HepG2 (cell line): ENCODE measurements around the gene KLRF2. TPM values are rescaled to one million over a fixed set of nuclear protein-coding genes. Genes with fewer than 3 reads are reported as not detected.
A peak's percentile ranks its signal among the peaks of the same experiment; 100 is the strongest.
"Not testable (repeated sequence)": the region's sequence is repeated elsewhere in the genome, so short reads cannot be mapped to it uniquely, and the experiment has no call there.

Source experiments
- ATAC-seq: fragments of 200-7000 bp; cut with Tn5 transposase; 3 replicates; pipeline ENCODE4 v1.9.1; 2020; ENCODE audit warnings: mild to moderate bottlenecking, moderate library complexity
- BruUV-seq: library from RNA; stranded (reverse); fragments of 400-500 nt; replicated peaks from 2 replicates; lab custom pipeline; 2021; lab: Mats Ljungman, UMichigan
- CTCF ChIA-PET: fragments of 300-600 bp; formaldehyde crosslinking; extraction: SDS; loops from one replicate; lab custom pipeline; 2021; ENCODE audit warnings: low total read pairs, inconsistent platforms, low intra/inter-chr PET ratio; lab: Yijun Ruan, JAX
- POLR2A ChIA-PET: fragments of 350-600 bp; sonication (Branson Sonifier 250); formaldehyde crosslinking; loops from one replicate; lab custom pipeline; 2020; ENCODE audit warnings: antibody characterized with exemption, inconsistent platforms; lab: Yijun Ruan, JAX
- DNase-seq: peaks from one replicate; pipeline ENCODE4 v3.0.0-alpha.2; 2015; ENCODE audit warnings: low spot score
- FAIRE-seq: peaks from 3 replicates; lab custom pipeline; 2011; peaks lifted over from hg19 to GRCh38; lab: Jason Lieb, UNC
- H2AFZ ChIP-seq: one replicate; pipeline ENCODE4 v1.6.1; 2011; ENCODE audit warnings: low read length, inconsistent platforms
- H3K27ac ChIP-seq: fragments of 300-600 bp; 3 replicates; pipeline ENCODE4 v1.8.0; 2011; ENCODE audit warnings: mixed run types, mild to moderate bottlenecking, mixed read lengths, low read length, inconsistent platforms; ENCODE audit not compliant: insufficient read depth; ENCODE audit errors: extremely low read length
- H3K27me3 ChIP-seq, 2 experiments: fragments of 200-600 bp in 1 of 2; 2 replicates in 1 of 2; 3 replicates in 1 of 2; pipeline versions ENCODE4 v1.6.0 to v1.8.0; 2011; ENCODE audit warnings: low read length in 2 of 2, mild to moderate bottlenecking in 2 of 2, moderate library complexity in 2 of 2, inconsistent platforms in 1 of 2; ENCODE audit not compliant: insufficient read depth in 2 of 2, control insufficient read depth in 1 of 2
- H3K36me3 ChIP-seq, 2 experiments: fragments of 200-600 bp in 1 of 2; replicated peaks in 1 of 2; 2 replicates in 1 of 2; 3 replicates in 1 of 2; pipeline versions ENCODE4 v1.5.1 to v1.8.0; 2011; ENCODE audit warnings: low read length in 2 of 2, inconsistent platforms in 1 of 2; ENCODE audit not compliant: insufficient read depth in 2 of 2, control insufficient read depth in 1 of 2
- H3K4me1 ChIP-seq: 2 replicates; pipeline ENCODE4 v1.5.1; 2012; ENCODE audit warnings: low read length, inconsistent platforms; ENCODE audit not compliant: insufficient read depth
- H3K4me2 ChIP-seq: 2 replicates; pipeline ENCODE4 v1.6.0; 2011; ENCODE audit warnings: low read depth, low read length, inconsistent platforms
- H3K4me3 ChIP-seq, 3 experiments: fragments of 200-600 bp in 1 of 3; sonication (generic), shearing (Covaris generic) in 1 of 3; replicated peaks in 1 of 3; 2 replicates each; pipeline ENCODE4 v1.5.1; 2011 to 2016; ENCODE audit warnings: low read length in 3 of 3, inconsistent platforms in 2 of 3, low read depth in 2 of 3, mild to moderate bottlenecking in 2 of 3, control low read depth in 1 of 3, mixed read lengths in 1 of 3; ENCODE audit not compliant: insufficient read depth in 1 of 3
- H3K79me2 ChIP-seq: one replicate; pipeline ENCODE4 v1.6.1; 2011; ENCODE audit warnings: low read length, inconsistent platforms; ENCODE audit not compliant: insufficient read depth
- H3K9ac ChIP-seq: 2 replicates; pipeline ENCODE4 v1.6.0; 2011; ENCODE audit warnings: mild to moderate bottlenecking, low read depth, low read length, inconsistent platforms; ENCODE audit not compliant: insufficient read depth
- H3K9me3 ChIP-seq: 2 replicates; pipeline ENCODE4 v1.5.1; 2012; ENCODE audit warnings: mild to moderate bottlenecking, low read length
- H4K20me1 ChIP-seq: 2 replicates; pipeline ENCODE4 v1.6.0; 2011; ENCODE audit warnings: inconsistent platforms, mild to moderate bottlenecking, low read length, moderate library complexity; ENCODE audit not compliant: insufficient read depth
- MIER2 ChIP-seq: IDR thresholded peaks from 2 replicates; pipeline ENCODE4 v1.6.1; 2016; ENCODE audit warnings: missing biosample characterization, missing genetic modification reagents
- YEATS4 ChIP-seq: sonication (generic); formaldehyde crosslinking; IDR thresholded peaks from 2 replicates; pipeline ENCODE4 v1.4.0; 2020; ENCODE audit warnings: missing genetic modification reagents, borderline replicate concordance
- ZSCAN31 ChIP-seq: sonication (generic); formaldehyde crosslinking; IDR thresholded peaks from 2 replicates; pipeline ENCODE4 v1.5.0; 2020; ENCODE audit warnings: low read depth, mild to moderate bottlenecking, missing genetic modification reagents
- WGBS: methylation state at CpG from one replicate; pipeline ENCODE4 v1.1.6; 2017; ENCODE audit warnings: low lambda C conversion rate; 5-methylcytosine and 5-hydroxymethylcytosine counted together
- in situ Hi-C: cut with HindIII; loops from 2 replicates; pipeline ENCODE4 v1.10.0; 2017; ENCODE audit warnings: low pct_unique_long_range_greater_than_20kb; ENCODE audit not compliant: extremely low pct_ligation_motif_present
- intact Hi-C: fragments of 100-400 bp; cut with micrococcal nuclease; formaldehyde crosslinking; loops from one replicate; pipeline ENCODE4 v1.10.0; 2022; ENCODE audit not compliant: unreplicated experiment
- polyA plus RNA-seq, 8 experiments: library from polyadenylated mRNA; depleted of rRNA in 3 of 8; stranded (reverse) in 7 of 8; unstranded in 1 of 8; fragments of >200 nt; fragmentation: Illumina TruSeq in 4 of 8; extraction: Trizol in 4 of 8; gene quantifications; 2 replicates each; pipeline versions ENCODE4 v1.2.1 to v1.2.3, GENCODE V29; 2011 to 2016; ENCODE audit warnings: low read depth in 4 of 8, missing spikeins in 1 of 8, mixed read lengths in 1 of 8; ENCODE audit not compliant: insufficient read depth in 1 of 8
- total RNA-seq, 5 experiments: library from RNA; depleted of rRNA; stranded (reverse); fragments of >200 nt; fragmentation: Illumina TruSeq; extraction: Trizol; gene quantifications; 2 replicates each; pipeline ENCODE4 v1.2.3, GENCODE V29; 2016; ENCODE audit warnings: low read depth in 1 of 5

KLRF2 gene
- total and polyA plus RNA-seq, 2 of the 13 experiments (the other 11 are each of a cell fraction or from before 2014, with no cell fraction given), result not detected

DNA sequence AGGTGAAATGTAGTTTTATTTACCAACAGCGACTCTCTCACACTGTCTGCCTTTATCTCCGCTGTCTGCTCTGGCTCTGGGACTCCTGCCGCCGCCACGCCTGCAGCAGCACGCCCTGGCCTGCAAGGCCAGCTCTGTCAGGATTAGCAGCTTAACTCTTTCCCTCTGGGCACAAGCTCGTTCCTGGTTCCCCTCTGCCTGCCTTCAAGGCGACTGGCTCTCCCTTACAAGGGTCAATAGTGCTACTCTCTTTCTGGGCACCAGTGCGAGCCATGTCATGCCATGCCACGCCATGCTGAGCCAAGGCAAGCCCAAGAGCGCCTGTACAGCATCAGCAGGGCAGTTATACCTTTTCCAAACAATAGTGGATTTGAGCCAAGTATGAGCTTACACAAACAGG is 8.5 kb upstream of the KLRF2 start:
- Histone ChIP-seq H3K4me3 (no peak overlapping the region), H3K79me2 (no peaks in the 10 kb centered on the region), H3K4me2 (no peak overlapping the region), H3K27me3 (no peaks in the 10 kb centered on the region), H3K9me3 (no peaks in the 10 kb centered on the region), H3K9ac (no peak overlapping the region), H3K36me3 (no peaks in the 10 kb centered on the region), H4K20me1 (no peaks in the 10 kb centered on the region), H3K4me1 (peaks cover 6% of the 10 kb centered on the region; the same call in 1 of the 2 replicates), H2AFZ (no peak overlapping the region), H3K27ac (no peak overlapping the region)
- no peak for FAIRE-seq
- ATAC-seq, result no peak
- WGBS, result 44% methylated on average over 11 of the region's 11 CpGs
- TF ChIP-seq ZSCAN31 (peak; percentile 32; the same call in 1 of the 2 replicates), MIER2 (CRISPR knock-in tag) (no peak), YEATS4 (CRISPR knock-in tag) (no peak)
- DNase-seq, result no peak
- no TSS peak for BruUV-seq
- intact Hi-C loops, result no loop called here
- ChIA-PET CTCF (no interaction called here), POLR2A (no interaction called here)
- in situ Hi-C loops, result no loop called here

GRCh38 chr12:9876120-9876519 is 5.2 kb upstream of the KLRF2 start:
- H3K4me2 ChIP-seq, BruUV-seq, intact Hi-C loops, H4K20me1 ChIP-seq, H3K27me3 ChIP-seq, H3K9me3 ChIP-seq, POLR2A ChIA-PET, H3K4me1 ChIP-seq, DNase-seq, H3K27ac ChIP-seq, FAIRE-seq, CTCF ChIA-PET, H3K36me3 ChIP-seq, in situ Hi-C loops, H2AFZ ChIP-seq, H3K79me2 ChIP-seq, H3K4me3 ChIP-seq, ATAC-seq, H3K9ac ChIP-seq: not testable (repeated sequence)
- no CpG with 5 or more reads among the region's 26 CpGs for WGBS
